ENCODE results near the gene ZNF93.
"Not testable (repeated sequence)": the region's sequence is repeated elsewhere in the genome, so short reads cannot be mapped to it uniquely, and the experiment has no call there.

The ZNF93 gene

GRCh38 chr19:19937403-19937802, 36.7 kb downstream of the ZNF93 start:
- no peak for DNase-seq (ENCODE audit: low read depth in 1 of 2, low spot score in 1 of 2)

- DNase-seq (ENCODE audit: low read depth in 1 of 2, low spot score in 1 of 2): no peak
Measured at GRCh38 chr19:19938449-19938848, 37.7 kb downstream of the ZNF93 start.

- no peak for DNase-seq (ENCODE audit: low read depth in 1 of 2, low spot score in 1 of 2)
Measured at GRCh38 chr19:19943848-19944582, 43.3 kb downstream of the ZNF93 start.

GRCh38 chr19:19944583-19944880, 43.8 kb downstream of the ZNF93 start:
- DNase-seq (ENCODE audit: low read depth in 1 of 2, low spot score in 1 of 2): no peak

GRCh38 chr19:19946226-19946625, 45.5 kb downstream of the ZNF93 start:
- no peak for DNase-seq (ENCODE audit: low read depth in 1 of 2, low spot score in 1 of 2)

- no peak for DNase-seq (ENCODE audit: low read depth in 1 of 2, low spot score in 1 of 2)
Measured at GRCh38 chr19:19948800-19949199, 48.1 kb downstream of the ZNF93 start.

- DNase-seq (ENCODE audit: low read depth in 1 of 2, low spot score in 1 of 2): no peak
Measured at GRCh38 chr19:19955208-19955607, 54.5 kb downstream of the ZNF93 start.

GRCh38 chr19:19956434-19957075, 55.8 kb downstream of the ZNF93 start:
- DNase-seq (ENCODE audit: low read depth in 1 of 2, low spot score in 1 of 2): no peak

GRCh38 chr19:19957766-19958165, 57.0 kb downstream of the ZNF93 start:
- DNase-seq (ENCODE audit: low read depth in 1 of 2, low spot score in 1 of 2): not testable (repeated sequence)

GRCh38 chr19:19959151-19959799, 58.5 kb downstream of the ZNF93 start:
- peak; percentile 35 to 44 for DNase-seq (ENCODE audit: low read depth in 1 of 2, low spot score in 1 of 2)

- no peak for DNase-seq (ENCODE audit: low read depth in 1 of 2, low spot score in 1 of 2)
Measured at GRCh38 chr19:19964416-19964815, 63.7 kb downstream of the ZNF93 start.

- DNase-seq (ENCODE audit: low read depth in 1 of 2, low spot score in 1 of 2): not testable (repeated sequence)
Measured at GRCh38 chr19:19966126-19966525, 65.4 kb downstream of the ZNF93 start.

GRCh38 chr19:19966862-19967261, 66.1 kb downstream of the ZNF93 start:
- no peak for DNase-seq (ENCODE audit: low read depth in 1 of 2, low spot score in 1 of 2)

All from activated T-helper 1 cell treated with anti-CD3 and anti-CD28 coated beads, Interleukin-2, amount 50 U/mL, for 16 hours (primary cell).